ENCODE data around the gene ESRRB. TPM values are rescaled to one million over a fixed set of nuclear protein-coding genes. Genes with fewer than 3 reads are reported as not detected.

ESRRB gene
- total RNA-seq, 3 donors from 2014 or later (not counting 1 experiment from before 2014, with no cell fraction given), result 0.45 to 1.3 TPM; not detected in 1

DNA sequence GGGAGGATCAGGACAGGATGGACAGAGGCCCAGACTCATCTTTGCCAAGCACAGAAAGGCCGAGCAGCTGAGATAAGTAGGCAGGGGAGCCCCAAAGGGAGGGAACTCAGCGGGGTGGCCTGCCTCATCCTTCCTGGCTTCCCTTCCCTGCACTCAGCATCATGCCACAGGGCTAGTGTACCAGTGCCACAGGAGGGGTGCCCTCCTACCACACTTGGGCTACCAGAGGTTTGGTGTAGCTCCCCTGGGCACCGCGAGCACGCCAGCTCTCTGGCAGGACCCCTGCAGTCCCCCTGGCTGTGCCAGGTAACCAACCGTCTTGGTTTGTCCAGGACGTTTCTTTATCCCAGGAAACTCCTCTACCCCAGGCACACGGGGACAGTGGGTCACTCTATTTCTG is 123.5 kb downstream of the ESRRB start:
- H3K27me3 Mint-ChIP-seq (ENCODE audit: low read depth in 2 of 2), result peaks cover 0 to 6% of the 10 kb centered on the region in 2 donors
- H3K27me3 ChIP-seq (ENCODE audit: control insufficient read depth, insufficient read depth, low read length), result no peaks in the 10 kb centered on the region
- intact Hi-C loops (cut with micrococcal nuclease), result no loop called here
- 90% methylated on average over 8 of the region's 8 CpGs for WGBS (ENCODE audit: insufficient coverage)
- no peaks in the 10 kb centered on the region for H3K9me3 Mint-ChIP-seq
- H3K4me1 Mint-ChIP-seq, result no peaks in the 10 kb centered on the region
- DNase-seq, result no peak
- H3K9me3 ChIP-seq (ENCODE audit: control insufficient read depth, insufficient read depth, low read length), result no peaks in the 10 kb centered on the region
- H3K27ac Mint-ChIP-seq, result no peak overlapping the region
- H3K36me3 ChIP-seq (ENCODE audit: control insufficient read depth, insufficient read depth, low read length), result no peaks in the 10 kb centered on the region
- no peak overlapping the region for H3K4me3 ChIP-seq (ENCODE audit: low read length)
- H3K4me3 Mint-ChIP-seq, result no peak overlapping the region
- TF ChIP-seq, protein P1, sequence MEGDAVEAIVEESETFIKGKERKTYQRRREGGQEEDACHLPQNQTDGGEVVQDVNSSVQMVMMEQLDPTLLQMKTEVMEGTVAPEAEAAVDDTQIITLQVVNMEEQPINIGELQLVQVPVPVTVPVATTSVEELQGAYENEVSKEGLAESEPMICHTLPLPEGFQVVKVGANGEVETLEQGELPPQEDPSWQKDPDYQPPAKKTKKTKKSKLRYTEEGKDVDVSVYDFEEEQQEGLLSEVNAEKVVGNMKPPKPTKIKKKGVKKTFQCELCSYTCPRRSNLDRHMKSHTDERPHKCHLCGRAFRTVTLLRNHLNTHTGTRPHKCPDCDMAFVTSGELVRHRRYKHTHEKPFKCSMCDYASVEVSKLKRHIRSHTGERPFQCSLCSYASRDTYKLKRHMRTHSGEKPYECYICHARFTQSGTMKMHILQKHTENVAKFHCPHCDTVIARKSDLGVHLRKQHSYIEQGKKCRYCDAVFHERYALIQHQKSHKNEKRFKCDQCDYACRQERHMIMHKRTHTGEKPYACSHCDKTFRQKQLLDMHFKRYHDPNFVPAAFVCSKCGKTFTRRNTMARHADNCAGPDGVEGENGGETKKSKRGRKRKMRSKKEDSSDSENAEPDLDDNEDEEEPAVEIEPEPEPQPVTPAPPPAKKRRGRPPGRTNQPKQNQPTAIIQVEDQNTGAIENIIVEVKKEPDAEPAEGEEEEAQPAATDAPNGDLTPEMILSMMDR (IDR thresholded peaks at IDR 0.05), result no peak
- ATAC-seq, result no peak
- H3K4me1 ChIP-seq (ENCODE audit: control insufficient read depth, insufficient read depth, low read length), result no peaks in the 10 kb centered on the region
- H3K27ac ChIP-seq (ENCODE audit: low read length), result no peak overlapping the region
- H3K36me3 Mint-ChIP-seq, result no peaks in the 10 kb centered on the region

DNA sequence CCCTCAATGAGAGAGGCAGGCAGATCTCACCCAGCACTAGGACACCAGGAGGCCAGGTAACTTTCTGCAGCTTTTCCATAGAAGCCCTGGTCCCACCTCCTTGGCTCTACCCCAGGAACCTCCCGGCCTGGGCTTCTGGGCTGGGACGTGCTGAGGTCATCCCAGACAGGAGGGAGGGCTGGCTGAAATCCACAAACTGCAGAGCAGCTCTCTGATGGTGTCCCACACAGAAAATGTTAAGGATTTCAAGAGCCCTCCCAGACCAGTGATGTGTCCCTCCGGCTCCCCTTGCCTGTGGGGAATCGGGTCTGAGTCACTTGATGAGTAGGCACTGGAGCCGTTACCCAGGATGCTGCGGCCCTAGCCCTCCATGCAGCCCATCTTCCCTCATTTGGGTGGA is 124.1 kb downstream of the ESRRB start:
- H3K4me3 Mint-ChIP-seq, result no peak overlapping the region
- no peaks in the 10 kb centered on the region for H3K4me1 Mint-ChIP-seq
- no peaks in the 10 kb centered on the region for H3K36me3 ChIP-seq (ENCODE audit: control insufficient read depth, insufficient read depth, low read length)
- H3K4me3 ChIP-seq (ENCODE audit: low read length), result no peak overlapping the region
- TF ChIP-seq, protein P1 (IDR thresholded peaks at IDR 0.05), result no peak
- no peak for DNase-seq
- no peaks in the 10 kb centered on the region for H3K4me1 ChIP-seq (ENCODE audit: control insufficient read depth, insufficient read depth, low read length)
- H3K27ac Mint-ChIP-seq, result no peak overlapping the region
- WGBS (ENCODE audit: insufficient coverage), result 83% methylated on average over 6 of the region's 6 CpGs
- no peaks in the 10 kb centered on the region for H3K9me3 Mint-ChIP-seq
- no peak for ATAC-seq
- H3K27me3 Mint-ChIP-seq (ENCODE audit: low read depth in 2 of 2), result peaks cover 0 to 6% of the 10 kb centered on the region in 2 donors
- H3K9me3 ChIP-seq (ENCODE audit: control insufficient read depth, insufficient read depth, low read length), result no peaks in the 10 kb centered on the region
- intact Hi-C loops (cut with micrococcal nuclease), result no loop called here
- H3K27ac ChIP-seq (ENCODE audit: low read length), result no peak overlapping the region
- H3K36me3 Mint-ChIP-seq, result no peaks in the 10 kb centered on the region
- no peaks in the 10 kb centered on the region for H3K27me3 ChIP-seq (ENCODE audit: control insufficient read depth, insufficient read depth, low read length)

DNA sequence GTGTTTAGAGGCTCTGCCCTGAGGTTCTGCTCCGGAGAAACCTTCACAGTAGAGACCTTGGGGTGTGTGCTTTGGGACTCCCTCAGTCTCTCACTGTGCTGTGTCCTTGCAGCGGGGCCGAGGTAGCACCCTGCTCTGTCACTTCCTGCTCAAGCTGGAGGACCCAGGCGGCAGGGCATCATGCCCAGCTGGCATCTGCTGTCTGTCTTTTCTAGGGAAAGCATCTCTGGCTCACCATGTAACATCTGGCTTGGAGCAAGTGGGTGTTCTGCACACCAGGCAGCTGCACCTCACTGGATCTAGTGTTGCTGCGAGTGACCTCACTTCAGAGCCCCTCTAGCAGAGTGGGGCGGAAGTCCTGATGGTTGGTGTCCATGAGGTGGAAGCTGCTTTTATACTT is 124.5 kb downstream of the ESRRB start:
- Mint-ChIP-seq H3K36me3 (no peaks in the 10 kb centered on the region), H3K27ac (no peak overlapping the region), H3K27me3 (ENCODE audit: low read depth in 2 of 2) (peaks cover 0 to 6% of the 10 kb centered on the region in 2 donors), H3K4me1 (no peaks in the 10 kb centered on the region), H3K4me3 (no peak overlapping the region), H3K9me3 (no peaks in the 10 kb centered on the region)
- 77% methylated on average over 6 of the region's 6 CpGs for WGBS (ENCODE audit: insufficient coverage)
- no peaks in the 10 kb centered on the region for H3K36me3 ChIP-seq (ENCODE audit: control insufficient read depth, insufficient read depth, low read length)
- DNase-seq (no peak), ATAC-seq (no peak)
- TF ChIP-seq, protein P1 (IDR thresholded peaks at IDR 0.05), result no peak
- intact Hi-C loops (cut with micrococcal nuclease), result no loop called here
- no peaks in the 10 kb centered on the region for H3K4me1 ChIP-seq (ENCODE audit: control insufficient read depth, insufficient read depth, low read length)
- no peak overlapping the region for H3K4me3 ChIP-seq (ENCODE audit: low read length)
- H3K27me3 ChIP-seq (ENCODE audit: control insufficient read depth, insufficient read depth, low read length), result no peaks in the 10 kb centered on the region
- no peak overlapping the region for H3K27ac ChIP-seq (ENCODE audit: low read length)
- no peaks in the 10 kb centered on the region for H3K9me3 ChIP-seq (ENCODE audit: control insufficient read depth, insufficient read depth, low read length)

DNA sequence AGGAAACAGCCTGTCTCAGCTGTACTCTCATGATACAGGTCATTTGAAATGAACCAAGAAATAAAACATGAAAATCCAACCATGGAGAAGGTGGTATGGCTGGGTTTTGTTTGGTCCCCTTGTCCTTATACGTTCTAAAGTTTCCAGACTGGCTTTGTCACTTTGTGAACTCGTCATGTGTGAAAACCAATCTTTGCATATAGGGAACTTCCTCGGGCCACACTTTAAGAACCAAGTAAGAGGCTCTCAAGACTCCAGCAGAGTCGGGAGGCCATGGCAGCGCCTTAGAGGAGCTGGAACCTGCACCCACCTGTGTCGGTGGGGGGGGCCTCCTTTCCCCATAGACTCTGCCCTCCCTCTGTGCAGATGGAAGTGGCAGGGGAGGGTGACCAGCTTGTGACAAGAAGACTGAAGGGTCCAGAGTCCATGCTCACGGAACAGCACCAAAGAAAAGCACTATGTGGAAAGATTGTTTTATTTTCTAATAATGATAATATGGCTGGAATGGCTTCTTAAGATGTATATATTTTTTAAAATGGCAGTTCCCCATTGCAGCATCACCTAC is 125.3 kb downstream of the ESRRB start:
- no peak overlapping the region for H3K27ac ChIP-seq (ENCODE audit: low read length)
- H3K9me3 ChIP-seq (ENCODE audit: control insufficient read depth, insufficient read depth, low read length), result no peaks in the 10 kb centered on the region
- no peak overlapping the region for H3K4me3 Mint-ChIP-seq
- no peak overlapping the region for H3K27ac Mint-ChIP-seq
- H3K4me3 ChIP-seq (ENCODE audit: low read length), result no peak overlapping the region
- H3K4me1 Mint-ChIP-seq, result no peaks in the 10 kb centered on the region
- H3K4me1 ChIP-seq (ENCODE audit: control insufficient read depth, insufficient read depth, low read length), result no peaks in the 10 kb centered on the region
- H3K36me3 Mint-ChIP-seq, result no peaks in the 10 kb centered on the region
- ATAC-seq (no peak), DNase-seq (no peak)
- TF ChIP-seq, protein P1 (IDR thresholded peaks at IDR 0.05), result no peak
- WGBS (ENCODE audit: insufficient coverage), result 77% methylated on average over 5 of the region's 7 CpGs
- intact Hi-C loops (cut with micrococcal nuclease), result no loop called here
- no peaks in the 10 kb centered on the region for H3K36me3 ChIP-seq (ENCODE audit: control insufficient read depth, insufficient read depth, low read length)
- H3K27me3 ChIP-seq (ENCODE audit: control insufficient read depth, insufficient read depth, low read length), result no peaks in the 10 kb centered on the region
- H3K9me3 Mint-ChIP-seq, result no peaks in the 10 kb centered on the region
- peaks cover 0 to 3% of the 10 kb centered on the region in 2 donors for H3K27me3 Mint-ChIP-seq (ENCODE audit: low read depth in 2 of 2)

Measured in natural killer cell (primary cell).